GM19372 (cell line): ENCODE measurements around the gene LTB4R2.

Experiments
- ATAC-seq: cut with Tn5 transposase; IDR thresholded peaks from one replicate; pipeline ENCODE4 v1.9.1; 2021; ENCODE audit warnings: mild to moderate bottlenecking, low read depth, moderate library complexity; ENCODE audit not compliant: unreplicated experiment

The LTB4R2 gene

DNA sequence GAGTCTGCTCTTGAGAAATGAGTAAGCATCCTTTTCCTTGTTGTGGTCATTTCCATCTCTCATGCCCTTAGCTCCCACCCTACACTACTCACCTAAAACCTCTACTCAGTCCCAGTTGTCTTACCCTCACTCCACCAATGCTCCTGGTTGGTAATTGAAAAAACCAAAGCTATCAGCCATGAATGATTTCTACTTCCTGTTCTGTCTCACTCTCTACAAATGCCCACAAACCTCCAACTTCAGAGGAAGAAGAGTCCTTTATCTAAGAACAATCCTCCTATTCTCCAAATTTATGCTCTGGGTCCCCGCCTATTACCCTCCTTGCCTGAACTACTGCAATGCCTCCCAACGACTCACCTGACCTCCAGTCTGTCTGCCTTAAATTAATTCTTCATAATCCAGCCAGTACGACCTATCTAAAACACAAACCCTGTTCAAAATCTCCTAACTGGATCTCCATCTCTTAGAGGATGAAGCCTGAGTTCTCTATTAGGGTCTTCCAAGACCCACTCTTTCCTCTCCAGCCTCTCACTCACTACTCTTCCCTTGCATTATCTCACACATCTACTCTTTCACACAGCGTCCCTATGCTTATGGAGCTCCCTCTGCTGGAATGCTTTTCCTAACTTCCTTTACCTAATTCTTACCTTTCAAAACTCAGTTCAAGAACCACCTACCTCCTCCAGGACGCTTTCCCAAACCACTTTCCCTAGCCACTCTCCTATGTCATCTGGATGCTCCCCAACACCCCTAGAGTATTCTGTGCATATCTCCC is 12.6 kb upstream of the LTB4R2 start:
- ATAC-seq = no peak

DNA sequence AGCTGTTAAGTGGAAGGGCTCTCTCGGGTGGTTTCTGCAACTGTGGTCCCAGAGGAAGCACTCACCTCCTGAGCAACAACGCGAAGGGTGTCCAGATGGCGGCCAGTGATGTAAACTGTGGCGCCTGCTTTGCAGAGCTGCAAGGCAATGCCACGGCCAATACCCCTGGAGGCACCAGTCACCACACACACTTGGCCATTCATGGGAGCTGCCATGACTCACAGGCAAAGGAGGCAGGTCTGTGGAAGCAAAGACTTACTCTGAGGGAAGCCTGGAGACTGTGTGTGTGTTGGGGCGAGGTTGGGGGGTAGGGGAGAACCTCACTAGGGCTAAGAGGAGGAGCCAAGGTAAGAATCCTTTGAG is 11.1 kb upstream of the LTB4R2 start:
- no peak for ATAC-seq

- ATAC-seq = peak; percentile 73
Measured at GRCh38 chr14:24299255-24300191, 10.4 kb upstream of the LTB4R2 start, which contains the start of the genes DHRS1 and NOP9. TSS of gene DHRS1 (minus strand) at chr14:24299780. CDS start at chr14:24299106, 674 bp downstream. TSS of gene NOP9 (plus strand) at chr14:24299850. CDS start at chr14:24299955, 105 bp downstream.

GRCh38 chr14:24300326-24300980 is 9.5 kb upstream of the LTB4R2 start:
- ATAC-seq = no peak

- ATAC-seq = no peak
Measured at GRCh38 chr14:24304019-24304387, 5.9 kb upstream of the LTB4R2 start.

- no peak for ATAC-seq
Measured at GRCh38 chr14:24307156-24307574, 2.8 kb upstream of the LTB4R2 start.

- no peak for ATAC-seq
Measured at GRCh38 chr14:24307575-24308341, 2.2 kb upstream of the LTB4R2 start, which contains the start of gene CIDEB. TSS of gene CIDEB (minus strand) at chr14:24307977. CDS start at chr14:24307858, 119 bp downstream.

DNA sequence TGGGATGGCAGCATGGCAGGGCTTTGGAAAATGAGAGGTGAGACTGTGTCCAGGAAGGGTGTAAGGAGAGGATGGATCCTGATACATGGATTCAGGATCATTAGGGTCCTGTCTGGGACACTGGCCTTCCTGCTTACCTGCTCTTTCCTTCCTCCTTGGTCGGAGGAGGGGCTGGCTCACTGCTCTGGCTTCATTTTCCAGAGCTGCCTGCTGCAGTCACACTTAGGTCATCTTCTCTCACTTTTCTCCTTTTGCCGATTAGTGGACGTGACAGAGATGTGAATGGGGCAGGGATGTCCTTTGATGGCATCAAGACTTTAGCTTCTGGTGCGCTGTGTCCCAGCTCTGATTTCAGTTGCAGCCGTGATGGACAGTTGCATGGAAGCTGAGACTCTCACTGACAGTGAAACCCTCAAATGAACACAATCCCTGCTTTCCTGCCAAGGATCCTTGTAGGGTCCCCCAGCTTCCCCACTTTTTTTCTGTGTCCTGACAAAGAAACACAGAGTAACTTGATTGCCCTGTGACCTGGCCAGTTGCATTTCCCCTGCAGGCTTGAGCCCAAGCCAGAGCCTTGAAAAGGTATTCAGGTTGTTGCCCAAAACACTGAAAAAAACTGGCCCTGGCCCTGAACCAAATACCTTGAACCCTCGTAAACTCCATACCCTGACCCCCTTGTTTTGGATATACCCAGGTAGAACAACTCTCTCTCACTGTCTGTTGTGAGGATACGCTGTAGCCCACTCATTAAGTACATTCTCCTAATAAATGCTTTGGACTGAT is 1.4 kb upstream of the LTB4R2 start:
- ATAC-seq = no peak

GRCh38 chr14:24310265-24310645 is 315 bp downstream of the LTB4R2 start:
- ATAC-seq = no peak

- ATAC-seq = peak; percentile 75
Measured at GRCh38 chr14:24310646-24311604, 985 bp downstream of the LTB4R2 start, which contains the start of gene LTB4R. TSS of gene LTB4R (plus strand) at chr14:24311502. CDS start at chr14:24315652, 4,150 bp downstream.

DNA sequence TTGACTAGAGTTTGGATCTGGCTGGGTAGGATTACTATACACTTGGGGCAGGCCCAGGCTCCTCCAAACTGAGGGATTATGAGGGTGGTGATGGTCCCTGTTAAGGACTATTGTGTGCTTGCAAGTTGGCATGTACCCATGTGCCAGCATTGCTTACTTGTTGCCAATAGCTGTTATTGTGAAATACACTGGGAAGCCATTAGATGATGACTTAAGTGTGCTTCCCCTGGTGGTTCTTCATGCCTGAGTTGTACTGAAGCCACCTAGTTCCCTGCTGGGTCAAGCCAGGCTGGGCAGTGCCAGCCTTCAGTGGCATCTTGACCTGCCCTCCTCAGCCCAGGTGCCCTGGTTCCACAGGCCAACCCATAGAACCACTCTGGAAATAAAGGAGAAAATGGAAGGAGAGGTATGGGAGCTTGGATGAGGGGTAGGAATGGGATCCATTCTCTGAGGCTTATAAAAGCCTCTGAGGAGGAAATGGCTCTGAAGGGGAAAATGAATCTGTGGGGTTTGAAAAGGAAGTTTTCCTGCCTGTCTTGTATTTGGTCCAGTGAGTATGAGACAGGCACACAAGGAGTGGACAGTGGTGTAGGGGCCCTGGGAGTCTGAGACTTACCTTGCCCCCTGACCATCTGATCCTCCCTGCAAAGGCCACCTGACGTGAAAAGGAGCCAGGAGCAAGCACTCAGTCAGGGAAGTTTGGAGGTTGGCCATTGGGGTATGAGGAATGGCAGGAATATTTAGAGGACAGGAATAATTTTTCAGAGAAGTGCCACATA is 2.1 kb downstream of the LTB4R2 start:
- no peak for ATAC-seq

- ATAC-seq = no peak
Measured at GRCh38 chr14:24312736-24313507, 3.0 kb downstream of the LTB4R2 start.

GRCh38 chr14:24313913-24314312 is 4.0 kb downstream of the LTB4R2 start:
- no peak for ATAC-seq

DNA sequence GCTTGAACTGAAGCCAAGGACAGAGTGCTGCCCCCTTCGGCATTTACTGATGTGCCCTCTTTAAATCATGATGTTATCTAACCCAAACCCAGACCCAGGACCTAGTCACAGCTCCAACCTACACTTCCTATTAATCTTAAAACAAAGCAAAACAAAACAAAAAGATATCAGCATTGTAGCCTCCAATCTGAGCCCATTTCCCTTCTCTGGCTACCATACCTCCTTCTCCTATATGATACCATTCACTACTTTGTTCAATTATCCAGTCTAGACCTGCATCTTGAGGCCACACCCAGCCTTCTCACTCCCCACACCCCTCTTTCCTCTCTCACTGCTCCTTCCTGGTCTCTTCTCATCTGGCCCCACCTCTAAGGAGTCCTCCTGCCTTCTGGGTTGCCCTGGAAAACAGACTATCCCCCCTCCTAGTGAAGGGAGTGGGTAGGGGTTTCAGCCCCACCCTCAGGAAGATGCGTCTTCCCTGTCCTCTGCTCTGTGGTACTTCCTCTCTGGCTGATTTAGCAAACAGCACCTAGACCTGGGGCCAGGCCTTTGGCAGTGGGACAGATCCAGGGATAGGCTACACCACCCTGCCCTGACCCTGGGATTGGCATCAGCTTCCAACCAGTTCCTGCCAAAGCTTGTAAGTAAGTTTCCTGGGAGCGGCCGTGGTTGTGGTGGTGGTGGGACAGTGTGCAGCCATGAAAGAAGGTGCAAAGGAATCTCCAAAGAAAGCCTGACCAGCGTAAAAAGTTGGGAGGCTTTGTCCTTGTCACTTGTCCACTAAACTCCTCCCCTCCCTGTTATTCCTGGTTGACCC is 4.6 kb downstream of the LTB4R2 start:
- ATAC-seq = no peak

DNA sequence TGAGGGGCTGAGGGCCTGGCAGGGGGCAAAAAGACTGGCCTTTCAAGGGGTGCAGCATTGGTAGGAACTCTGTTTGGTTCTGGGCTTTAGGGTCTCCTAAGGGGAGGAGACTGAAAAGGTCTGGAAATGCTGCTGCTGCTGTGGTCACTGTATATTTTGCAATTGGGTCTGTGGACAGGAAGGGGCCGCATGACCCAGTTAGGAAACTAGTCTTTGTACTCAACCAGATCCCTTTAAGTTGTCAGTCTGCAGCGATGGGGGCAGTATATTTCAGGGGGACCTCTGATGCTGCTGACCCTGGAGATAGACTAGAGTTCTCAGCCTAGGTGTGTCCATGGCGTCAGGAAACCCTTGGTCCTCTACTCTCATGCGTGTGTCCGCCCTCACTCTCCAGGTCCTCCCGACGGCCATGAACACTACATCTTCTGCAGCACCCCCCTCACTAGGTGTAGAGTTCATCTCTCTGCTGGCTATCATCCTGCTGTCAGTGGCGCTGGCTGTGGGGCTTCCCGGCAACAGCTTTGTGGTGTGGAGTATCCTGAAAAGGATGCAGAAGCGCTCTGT is 5.4 kb downstream of the LTB4R2 start:
- no peak for ATAC-seq
